Measurements from ENCODE around the gene CTDSP1. TPM values are rescaled to one million over a fixed set of nuclear protein-coding genes. Genes with fewer than 3 reads are reported as not detected.

The CTDSP1 gene
- total and polyA plus RNA-seq, 4 donors, result 38.3 to 76.5 (median 56.6) TPM

- TF ChIP-seq REST (IDR thresholded peaks at IDR 0.05) (peak; percentile 88), EGR1 (IDR thresholded peaks at IDR 0.05; ENCODE audit: low read depth in 2 of 2) (peak; percentile 71 to 98), JUND (IDR thresholded peaks at IDR 0.05) (peak; percentile 45 to 93), HNF4A (conservative IDR thresholded peaks at IDR 0.05) (peak; percentile 99 to 100), NR2F2 (IDR thresholded peaks at IDR 0.05) (peak; percentile 38), MAX (IDR thresholded peaks at IDR 0.05) (peak; percentile 99), FOXA2 (IDR thresholded peaks at IDR 0.05) (peak; percentile 98), SP1 (IDR thresholded peaks at IDR 0.05) (peak; percentile 100), HNF4G (IDR thresholded peaks at IDR 0.05) (peak; percentile 99)
Observed at GRCh38 chr2:218444692-218445357, 45.2 kb downstream of the CTDSP1 start (continued).

GRCh38 chr2:218445602-218446001 is 45.9 kb downstream of the CTDSP1 start:
- H3K9ac ChIP-seq (ENCODE audit: low read depth in 1 of 2, low read length in 2 of 2), result no peak overlapping the region
- H3K36me3 ChIP-seq (ENCODE audit: control insufficient read depth in 4 of 4, insufficient read depth in 3 of 4, low read depth in 1 of 4, low read length in 3 of 4), result peaks cover 4 to 47% (median 27%) of the 10 kb centered on the region in 4 donors

More at GRCh38 chr2:218445602-218446001, 45.9 kb downstream of the CTDSP1 start:
- no peak overlapping the region for H3K4me3 ChIP-seq (ENCODE audit: low read depth in 1 of 3, low read length in 3 of 3)
- no peak for TF ChIP-seq JUND (IDR thresholded peaks at IDR 0.05)
- TF ChIP-seq FOXA1 (IDR thresholded peaks at IDR 0.05), result no peak
- no peak for TF ChIP-seq GABPA (IDR thresholded peaks at IDR 0.05 in 1 of 2, conservative IDR thresholded peaks at IDR 0.05 in 1 of 2)
- no peak for TF ChIP-seq RAD21 (IDR thresholded peaks at IDR 0.05)
- no peak for TF ChIP-seq FOXA2 (IDR thresholded peaks at IDR 0.05)
- no peak for TF ChIP-seq MAX (IDR thresholded peaks at IDR 0.05)
- no peak for TF ChIP-seq ZBTB33 (IDR thresholded peaks at IDR 0.05)
- TF ChIP-seq SP1 (IDR thresholded peaks at IDR 0.05), result no peak
- no peak for TF ChIP-seq HNF4G (IDR thresholded peaks at IDR 0.05)
- no peak for TF ChIP-seq YY1 (IDR thresholded peaks at IDR 0.05)
- TF ChIP-seq REST (IDR thresholded peaks at IDR 0.05), result no peak
- no peak for TF ChIP-seq HNF4A (conservative IDR thresholded peaks at IDR 0.05)
- TF ChIP-seq ATF3 (IDR thresholded peaks at IDR 0.05), result no peak
- no peak for TF ChIP-seq CTCF (IDR thresholded peaks at IDR 0.05; ENCODE audit: low read depth, low read length, missing input control)
- TF ChIP-seq TAF1 (conservative IDR thresholded peaks at IDR 0.05), result no peak
- no peak for TF ChIP-seq RXRA (IDR thresholded peaks at IDR 0.05)
- TF ChIP-seq EGR1 (IDR thresholded peaks at IDR 0.05; ENCODE audit: low read depth in 2 of 2), result no peak
- TF ChIP-seq NR2F2 (IDR thresholded peaks at IDR 0.05), result no peak
- no peaks in the 10 kb centered on the region for H3K9me3 ChIP-seq (ENCODE audit: control insufficient read depth in 4 of 4, low read length in 3 of 4)
- H3K4me1 ChIP-seq (ENCODE audit: control insufficient read depth in 4 of 4, insufficient read depth in 4 of 4, low read length in 3 of 4), result peaks cover 10 to 30% (median 12%) of the 10 kb centered on the region in 4 donors
- H3K27me3 ChIP-seq (ENCODE audit: control insufficient read depth in 4 of 4, insufficient read depth in 4 of 4, low read length in 3 of 4), result no peaks in the 10 kb centered on the region
- H3K27ac ChIP-seq (ENCODE audit: low read depth in 1 of 2, low read length in 2 of 2), result peak overlapping the region; percentile 38 to 43
- no peak for DNase-seq (ENCODE audit: low spot score)

Measured in liver (tissue), 9 donors.